HG03571 (cell line): ENCODE results near the gene OTOGL.

Source experiments
- ATAC-seq: cut with Tn5 transposase; IDR thresholded peaks from one replicate; pipeline ENCODE4 v1.9.1; 2021; ENCODE audit not compliant: unreplicated experiment

The OTOGL gene

GRCh38 chr12:80352474-80352873 is 253.1 kb downstream of the OTOGL start:
- ATAC-seq, result no peak

- no peak for ATAC-seq
Observed at GRCh38 chr12:80353254-80353653, 253.9 kb downstream of the OTOGL start.

GRCh38 chr12:80356097-80356496 is 256.8 kb downstream of the OTOGL start:
- ATAC-seq, result no peak

GRCh38 chr12:80359703-80360102 is 260.4 kb downstream of the OTOGL start:
- ATAC-seq, result no peak

- no peak for ATAC-seq
Observed at GRCh38 chr12:80364056-80364455, 264.7 kb downstream of the OTOGL start.

- ATAC-seq, result no peak
Observed at GRCh38 chr12:80373666-80374065, 274.3 kb downstream of the OTOGL start.

- no peak for ATAC-seq
Observed at GRCh38 chr12:80374615-80375014, 275.3 kb downstream of the OTOGL start.

- no peak for ATAC-seq
Observed at GRCh38 chr12:80377140-80377794, 277.9 kb downstream of the OTOGL start.

- ATAC-seq, result no peak
Observed at GRCh38 chr12:80381121-80381520, 281.8 kb downstream of the OTOGL start.

GRCh38 chr12:80382254-80382653 is 282.9 kb downstream of the OTOGL start:
- ATAC-seq, result no peak

- ATAC-seq, result no peak
Observed at GRCh38 chr12:80400571-80400991, 301.2 kb downstream of the OTOGL start.

GRCh38 chr12:80401191-80401590 is 301.9 kb downstream of the OTOGL start:
- no peak for ATAC-seq

- no peak for ATAC-seq
Observed at GRCh38 chr12:80404629-80405028, 305.3 kb downstream of the OTOGL start.

GRCh38 chr12:80406253-80406652 is 306.9 kb downstream of the OTOGL start:
- ATAC-seq, result no peak

- ATAC-seq, result no peak
Observed at GRCh38 chr12:80411787-80412186, 312.4 kb downstream of the OTOGL start.

- ATAC-seq, result peak; percentile 65
Observed at GRCh38 chr12:80412343-80412953, 313.1 kb downstream of the OTOGL start.

- no peak for ATAC-seq
Observed at GRCh38 chr12:80413462-80413861, 314.1 kb downstream of the OTOGL start.

GRCh38 chr12:80415466-80415865 is 316.1 kb downstream of the OTOGL start:
- ATAC-seq, result no peak

GRCh38 chr12:80419644-80420043 is 320.3 kb downstream of the OTOGL start:
- ATAC-seq, result no peak

GRCh38 chr12:80420075-80420474 is 320.7 kb downstream of the OTOGL start:
- ATAC-seq, result no peak

GRCh38 chr12:80422550-80422949 is 323.2 kb downstream of the OTOGL start:
- no peak for ATAC-seq
